Activated T-cell treated with anti-CD3 and anti-CD28 coated beads, Interleukin-2, amount 50 U/mL, for 1 hour (primary cell): ENCODE results near the gene EXOC4.
"Not testable (repeated sequence)": the region's sequence is repeated elsewhere in the genome, so short reads cannot be mapped to it uniquely, and the experiment has no call there.

ENCODE experiments used
- DNase-seq: peaks from one replicate; pipeline ENCODE4 v3.0.0-alpha.2; 2020

Gene EXOC4

DNA sequence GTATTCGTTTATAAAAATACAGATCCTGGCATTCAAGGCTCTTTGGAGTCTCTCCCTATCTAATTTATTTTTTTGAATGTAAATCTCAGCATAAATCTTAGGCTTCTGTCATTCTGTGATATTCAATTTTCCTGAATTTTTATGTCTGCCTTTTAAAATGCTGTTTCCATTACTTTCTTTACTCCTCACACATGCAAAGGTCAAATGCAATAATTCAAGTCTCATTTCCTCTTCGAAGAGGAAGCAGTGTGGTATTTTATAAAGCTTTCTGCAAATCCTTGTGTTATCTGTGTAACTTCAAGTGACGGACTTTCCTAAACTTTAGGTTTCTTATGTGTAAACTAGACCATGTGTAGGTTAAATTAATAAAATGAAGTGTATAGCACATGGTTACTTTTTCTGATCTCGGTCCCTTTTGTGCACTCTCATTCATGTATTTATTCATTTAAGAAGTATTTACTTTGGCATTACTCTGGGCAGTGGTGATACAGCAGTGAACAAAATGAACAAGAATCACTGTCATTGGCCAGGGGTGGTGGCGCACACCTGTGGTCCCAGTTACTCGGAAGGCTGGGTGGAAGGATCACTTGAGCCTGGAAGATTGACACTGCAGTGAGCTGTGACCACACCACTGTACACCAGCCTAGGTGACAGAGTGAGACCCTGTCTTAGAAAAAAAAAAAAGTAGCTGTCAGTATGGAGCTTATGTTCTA, 332.2 kb downstream of the EXOC4 start:
- DNase-seq: no peak

- DNase-seq: no peak
Measured at GRCh38 chr7:133586253-133586652, 333.4 kb downstream of the EXOC4 start.

GRCh38 chr7:133587903-133588302, 335.0 kb downstream of the EXOC4 start:
- no peak for DNase-seq

- DNase-seq: no peak
Measured at GRCh38 chr7:133590795-133591194, 337.9 kb downstream of the EXOC4 start.

GRCh38 chr7:133591704-133592340, 338.9 kb downstream of the EXOC4 start:
- no peak for DNase-seq

DNA sequence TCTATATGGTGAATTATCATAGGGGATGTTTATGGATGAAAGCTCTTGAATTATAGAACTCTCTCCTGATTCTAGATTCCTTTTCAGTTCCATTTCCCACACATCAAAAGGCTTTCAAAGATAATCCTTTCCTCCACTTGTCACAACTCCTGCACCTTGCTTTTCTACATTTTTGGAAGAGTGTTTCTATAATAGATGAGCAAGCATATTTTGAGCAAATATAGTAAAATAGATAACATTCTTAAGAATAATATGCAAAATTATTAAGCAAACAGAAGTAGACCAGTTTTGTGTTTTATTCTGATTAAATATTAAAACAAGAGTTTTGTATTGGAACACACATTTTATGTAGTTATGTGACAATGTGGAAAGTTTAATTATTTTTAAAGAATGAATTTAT, 340.7 kb downstream of the EXOC4 start:
- DNase-seq: no peak

DNA sequence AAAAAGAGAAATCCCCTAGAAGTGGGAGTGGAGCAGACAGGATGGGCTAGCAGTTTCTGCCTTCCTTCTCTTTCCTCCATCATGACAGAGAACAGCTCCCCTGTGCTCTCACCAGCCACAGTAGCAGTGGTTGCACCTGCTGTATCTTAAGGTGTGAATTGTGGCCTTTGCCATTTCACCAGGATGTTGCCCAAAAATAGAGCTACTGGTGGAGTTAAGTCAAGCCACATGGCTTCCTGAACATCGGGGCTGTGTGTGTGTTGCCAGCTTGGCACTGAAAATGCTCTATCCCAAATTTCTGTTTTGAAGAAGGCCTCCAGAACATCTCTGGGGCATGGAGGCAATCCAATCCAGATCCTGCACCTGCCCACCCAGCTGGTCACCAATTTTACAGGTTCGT, 348.7 kb downstream of the EXOC4 start:
- no peak for DNase-seq

DNA sequence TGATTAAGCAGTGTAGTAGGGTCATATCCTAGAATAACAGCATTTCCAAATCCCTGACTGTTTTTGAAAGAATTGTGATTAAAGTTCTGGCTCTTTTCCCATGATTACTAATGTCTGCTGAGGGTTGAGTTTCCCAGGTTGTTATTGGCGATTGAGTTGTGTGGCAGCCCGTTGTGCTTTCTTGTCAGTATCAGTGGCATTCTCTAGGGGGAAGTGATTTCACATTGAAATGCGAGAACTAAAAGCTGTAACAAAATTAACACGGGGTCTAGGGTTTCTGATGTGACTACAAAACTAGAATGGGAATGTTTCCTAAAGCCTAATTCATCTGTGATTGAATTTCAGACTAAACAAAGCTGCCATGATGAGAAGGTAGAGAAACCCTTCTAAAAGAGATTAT, 349.4 kb downstream of the EXOC4 start:
- DNase-seq: no peak

- no peak for DNase-seq
Measured at GRCh38 chr7:133606991-133607390, 354.1 kb downstream of the EXOC4 start.

DNA sequence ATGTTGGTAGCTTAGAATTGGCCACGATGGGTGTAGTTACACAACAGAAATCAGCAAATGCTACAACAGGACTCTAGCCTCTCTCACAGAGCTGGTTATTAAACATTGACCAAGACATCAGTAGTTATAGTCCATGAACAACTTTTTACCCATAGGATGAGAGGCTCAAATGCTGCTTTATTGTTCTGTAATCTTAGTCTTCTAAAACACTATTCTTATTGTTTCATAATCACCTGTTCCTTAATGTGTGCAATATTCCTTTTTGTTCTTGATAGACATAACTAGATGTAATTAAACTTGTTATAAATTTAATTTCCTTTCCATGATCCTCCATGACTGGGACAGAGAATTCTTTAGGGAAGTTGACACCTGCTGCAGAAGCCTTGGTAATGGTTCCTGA, 356.9 kb downstream of the EXOC4 start:
- no peak for DNase-seq

GRCh38 chr7:133611955-133612354, 359.1 kb downstream of the EXOC4 start:
- no peak for DNase-seq

GRCh38 chr7:133613250-133613790, 360.4 kb downstream of the EXOC4 start:
- no peak for DNase-seq

- no peak for DNase-seq
Measured at GRCh38 chr7:133614251-133614650, 361.4 kb downstream of the EXOC4 start.

DNA sequence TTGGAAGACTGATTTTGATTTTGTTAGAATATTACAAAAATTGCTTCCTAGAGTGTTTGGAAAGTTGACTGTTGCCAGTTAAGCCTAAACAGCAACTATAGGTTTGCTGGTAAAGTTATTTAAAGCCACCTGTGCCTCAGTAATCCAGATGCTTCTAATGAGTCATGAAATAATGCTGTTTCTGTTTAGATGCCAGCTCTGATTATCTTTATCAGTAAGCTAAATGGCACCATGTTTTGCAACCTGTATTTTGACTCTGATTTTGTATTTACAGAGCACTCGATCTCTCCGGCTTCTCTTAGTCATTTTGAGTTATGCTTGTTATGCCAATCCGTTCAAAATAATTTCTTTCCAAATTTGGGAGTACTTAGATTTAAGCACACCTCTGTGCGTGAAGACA, 366.1 kb downstream of the EXOC4 start:
- DNase-seq: no peak

DNA sequence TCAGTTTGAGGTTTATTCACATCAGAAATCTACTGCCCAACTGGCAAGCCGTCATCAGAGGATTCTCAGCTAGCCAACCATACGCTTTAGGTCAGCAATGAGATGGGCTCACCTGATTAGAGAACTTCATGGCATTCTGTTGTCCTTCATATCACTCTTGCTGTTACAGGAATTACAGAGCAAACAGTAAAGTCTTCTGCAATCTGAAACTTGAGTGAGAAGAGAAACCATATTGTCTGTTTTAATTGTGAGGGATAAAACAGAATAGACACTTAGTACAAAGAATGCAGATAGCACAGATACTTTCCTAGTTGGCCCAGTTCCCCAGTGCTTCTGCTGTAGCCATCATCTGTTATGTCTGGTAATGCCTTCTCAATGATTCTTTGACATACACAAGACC, 366.6 kb downstream of the EXOC4 start:
- no peak for DNase-seq

- no peak for DNase-seq
Measured at GRCh38 chr7:133623721-133624120, 370.8 kb downstream of the EXOC4 start.

GRCh38 chr7:133625046-133625445, 372.2 kb downstream of the EXOC4 start:
- no peak for DNase-seq

- no peak for DNase-seq
Measured at GRCh38 chr7:133629701-133630100, 376.8 kb downstream of the EXOC4 start.

DNA sequence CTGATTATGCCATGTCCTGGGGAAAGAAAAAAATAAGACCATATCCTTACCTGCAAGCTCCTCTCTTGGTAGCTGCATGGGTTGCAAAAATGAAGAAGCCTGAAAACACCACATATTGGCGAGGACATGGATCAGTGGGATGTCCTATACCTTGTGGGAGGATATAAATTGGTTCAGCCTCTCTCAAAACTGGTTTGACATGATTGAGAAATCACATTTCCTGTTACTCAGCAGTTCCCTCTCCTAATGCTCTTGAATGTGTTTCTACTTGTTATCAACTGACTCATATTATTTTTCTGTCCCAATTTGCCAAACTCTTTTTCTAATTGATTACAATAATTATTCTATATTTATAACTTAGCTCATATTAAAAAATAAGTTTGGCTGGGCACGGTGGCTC, 380.2 kb downstream of the EXOC4 start:
- DNase-seq: no peak

GRCh38 chr7:133635541-133635940, 382.7 kb downstream of the EXOC4 start:
- DNase-seq: no peak

DNA sequence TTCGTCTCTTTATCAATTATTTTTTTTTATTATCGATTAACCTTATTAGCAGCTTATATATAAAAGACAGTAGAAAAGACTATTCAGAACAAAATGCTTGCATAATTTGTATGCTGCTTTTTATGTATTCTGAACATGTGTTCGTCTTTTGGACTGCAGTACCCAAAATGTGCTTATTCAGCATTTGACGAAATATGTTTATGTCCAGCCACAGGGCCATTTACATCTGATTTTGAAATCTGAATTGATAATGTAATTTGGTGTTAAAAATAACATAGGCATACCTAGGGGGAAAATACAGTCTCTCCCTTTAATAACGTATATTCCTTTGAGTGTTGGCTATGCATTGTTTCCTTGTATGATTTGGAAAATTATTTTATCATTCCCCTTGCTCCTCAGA, 386.0 kb downstream of the EXOC4 start:
- DNase-seq: no peak

DNA sequence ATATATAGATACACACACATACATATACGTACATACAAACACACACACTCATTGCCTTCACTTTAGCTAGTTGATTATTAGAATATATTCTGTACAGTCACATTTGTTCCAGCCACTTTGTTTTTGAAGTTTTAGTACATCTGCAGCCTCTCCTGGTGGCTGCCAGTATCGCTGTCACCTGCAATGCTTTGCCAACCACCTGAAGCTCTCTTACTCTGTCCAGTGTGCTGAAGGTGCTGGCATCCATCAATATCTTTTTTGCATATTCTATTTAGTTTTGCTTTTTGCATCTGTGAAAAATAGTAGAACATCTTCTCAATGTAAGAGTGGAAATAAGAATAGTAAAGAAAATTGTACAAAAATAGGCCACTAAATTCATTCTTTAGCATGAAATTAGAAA, 388.6 kb downstream of the EXOC4 start:
- no peak for DNase-seq

GRCh38 chr7:133642907-133643306, 390.0 kb downstream of the EXOC4 start:
- DNase-seq: no peak

DNA sequence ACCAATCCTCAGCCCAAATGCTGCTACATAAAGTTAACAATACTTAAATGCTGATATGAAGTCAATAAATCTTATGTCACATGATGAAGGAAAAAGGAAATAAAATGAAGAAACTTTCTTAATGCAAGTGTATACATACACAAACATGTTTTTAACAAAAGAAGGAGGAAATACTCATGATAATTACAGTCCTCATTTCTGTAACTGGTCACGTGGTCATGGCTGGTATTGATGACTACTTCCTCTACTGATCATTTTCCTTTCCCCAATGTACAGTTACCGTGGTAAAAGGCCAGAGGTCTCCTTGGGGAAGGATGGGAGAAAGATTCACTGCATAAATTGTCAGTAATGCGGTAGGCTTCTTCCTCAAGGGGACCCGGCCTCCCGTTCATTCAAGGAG, 390.8 kb downstream of the EXOC4 start:
- DNase-seq: not testable (repeated sequence)
